GM21447 (cell line): ENCODE measurements around the gene USP17L11.
"Not testable (repeated sequence)": the region's sequence is repeated elsewhere in the genome, so short reads cannot be mapped to it uniquely, and the experiment has no call there.

Experiments
- ATAC-seq: cut with Tn5 transposase; IDR thresholded peaks from one replicate; pipeline ENCODE4 v1.9.1; 2021; ENCODE audit not compliant: unreplicated experiment

Gene USP17L11

DNA sequence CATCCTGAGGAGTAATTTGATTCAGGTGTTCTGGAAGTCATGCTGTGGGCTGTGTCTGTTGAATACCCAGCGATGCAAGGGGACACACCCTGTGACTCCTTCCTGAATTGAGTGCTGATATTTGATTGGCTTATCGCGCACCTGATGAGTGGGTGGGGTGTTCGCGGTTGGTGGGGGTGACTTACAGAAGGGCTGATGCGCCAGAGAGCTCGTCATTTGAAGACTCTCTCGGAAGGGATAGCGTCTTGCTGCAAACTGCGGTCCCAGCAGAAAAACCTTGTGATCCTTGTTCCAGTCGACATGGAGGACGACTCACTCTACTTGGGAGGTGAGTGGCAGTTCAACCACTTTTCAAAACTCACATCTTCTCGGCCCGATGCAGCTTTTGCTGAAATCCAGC is at the start of gene USP17L11:
Gene USP17L11 (plus strand): TSS at position 301 of the 400 bp plus-strand sequence. CDS start 0 bp downstream, at position 301.
- ATAC-seq: not testable (repeated sequence)

- ATAC-seq: not testable (repeated sequence)
These were observed 49.2 kb upstream of the USP17L11 start for GRCh38 chr4:9165990-9166389.

DNA sequence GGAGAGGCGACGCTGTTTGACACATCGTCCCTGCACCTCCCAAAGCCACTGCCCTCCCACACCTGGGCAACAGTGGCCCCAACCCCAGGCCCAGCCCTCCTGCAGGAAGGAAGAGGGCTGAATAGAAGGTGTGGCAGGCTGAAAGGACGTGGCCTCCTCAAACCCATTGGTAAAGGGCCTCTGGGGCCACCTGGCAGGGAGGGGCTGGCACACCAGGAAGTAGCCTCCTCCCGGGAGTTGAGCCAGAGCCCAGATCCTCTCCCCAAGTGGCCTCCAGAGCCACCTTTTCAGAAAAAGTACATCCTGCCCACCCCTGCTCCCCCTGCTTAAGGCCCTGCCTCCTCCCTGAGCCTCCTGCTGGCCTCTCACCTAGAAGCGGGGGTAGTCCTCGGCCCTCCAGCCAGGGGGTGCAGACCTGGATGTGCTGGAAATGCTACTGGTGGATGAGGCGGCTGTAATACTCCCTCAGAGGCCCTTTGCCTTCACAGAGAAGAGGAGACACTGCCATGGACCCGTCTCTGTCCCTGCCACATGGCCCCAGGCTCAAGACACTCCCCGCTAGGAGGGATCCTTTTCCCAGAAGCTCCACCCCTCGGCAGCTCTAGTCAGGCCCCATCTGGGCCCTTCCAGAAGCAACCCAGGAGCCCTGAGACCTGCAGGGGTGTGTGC is 45.3 kb upstream of the USP17L11 start, which contains the start of gene FAM90A26:
Gene FAM90A26 (plus strand): TSS at position 619 of the 669 bp plus-strand sequence. CDS start 2,764 bp downstream, outside the sequence.
- ATAC-seq: not testable (repeated sequence)

GRCh38 chr4:9210357-9210756 is 4.8 kb upstream of the USP17L11 start, which contains the start of gene USP17L10:
TSS of gene USP17L10 (plus strand) at chr4:9210657. CDS start at chr4:9210657, 0 bp downstream.
- not testable (repeated sequence) for ATAC-seq

GRCh38 chr4:9214701-9215100 is 504 bp upstream of the USP17L11 start:
- not testable (repeated sequence) for ATAC-seq

DNA sequence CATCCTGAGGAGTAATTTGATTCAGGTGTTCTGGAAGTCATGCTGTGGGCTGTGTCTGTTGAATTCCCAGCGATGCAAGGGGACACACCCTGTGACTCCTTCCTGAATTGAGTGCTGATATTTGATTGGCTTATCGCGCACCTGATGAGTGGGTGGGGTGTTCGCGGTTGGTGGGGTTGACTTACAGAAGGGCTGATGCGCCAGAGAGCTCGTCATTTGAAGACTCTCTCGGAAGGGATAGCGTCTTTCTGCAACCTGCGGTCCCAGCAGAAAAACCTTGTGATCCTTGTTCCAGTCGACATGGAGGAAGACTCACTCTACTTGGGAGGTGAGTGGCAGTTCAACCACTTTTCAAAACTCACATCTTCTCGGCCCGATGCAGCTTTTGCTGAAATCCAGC is 4.6 kb downstream of the USP17L11 start, which contains the start of gene USP17L12:
Gene USP17L12 (plus strand): TSS at position 301 of the 400 bp plus-strand sequence. CDS start 0 bp downstream, at position 301.
- not testable (repeated sequence) for ATAC-seq

DNA sequence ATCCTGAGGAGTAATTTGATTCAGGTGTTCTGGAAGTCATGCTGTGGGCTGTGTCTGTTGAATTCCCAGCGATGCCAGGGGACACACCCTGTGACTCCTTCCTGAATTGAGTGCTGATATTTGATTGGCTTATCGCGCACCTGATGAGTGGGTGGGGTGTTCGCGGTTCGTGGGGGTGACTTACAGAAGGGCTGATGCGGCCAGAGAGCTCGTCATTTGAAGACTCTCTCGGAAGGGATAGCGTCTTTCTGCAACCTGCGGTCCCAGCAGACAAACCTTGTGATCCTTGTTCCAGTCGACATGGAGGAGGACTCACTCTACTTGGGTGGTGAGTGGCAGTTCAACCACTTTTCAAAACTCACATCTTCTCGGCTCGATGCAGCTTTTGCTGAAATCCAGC is 9.4 kb downstream of the USP17L11 start, which contains the start of gene USP17L13:
Gene USP17L13 (plus strand): TSS at position 301 of the 400 bp plus-strand sequence. CDS start 0 bp downstream, at position 301.
- not testable (repeated sequence) for ATAC-seq

DNA sequence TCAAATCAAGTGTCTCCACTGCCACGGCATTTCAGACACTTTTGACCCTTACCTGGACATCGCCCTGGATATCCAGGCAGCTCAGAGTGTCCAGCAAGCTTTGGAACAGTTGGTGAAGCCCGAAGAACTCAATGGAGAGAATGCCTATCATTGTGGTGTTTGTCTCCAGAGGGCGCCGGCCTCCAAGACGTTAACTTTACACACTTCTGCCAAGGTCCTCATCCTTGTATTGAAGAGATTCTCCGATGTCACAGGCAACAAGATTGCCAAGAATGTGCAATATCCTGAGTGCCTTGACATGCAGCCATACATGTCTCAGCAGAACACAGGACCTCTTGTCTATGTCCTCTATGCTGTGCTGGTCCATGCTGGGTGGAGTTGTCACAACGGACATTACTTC is 15.0 kb downstream of the USP17L11 start:
- not testable (repeated sequence) for ATAC-seq

- ATAC-seq: not testable (repeated sequence)
These were observed 18.9 kb downstream of the USP17L11 start, which contains the start of gene USP17L15 for GRCh38 chr4:9234085-9234484. TSS of gene USP17L15 (plus strand) at chr4:9234385. CDS start at chr4:9234385, 0 bp downstream.

- ATAC-seq: not testable (repeated sequence)
These were observed 23.3 kb downstream of the USP17L11 start for GRCh38 chr4:9238461-9238860.

DNA sequence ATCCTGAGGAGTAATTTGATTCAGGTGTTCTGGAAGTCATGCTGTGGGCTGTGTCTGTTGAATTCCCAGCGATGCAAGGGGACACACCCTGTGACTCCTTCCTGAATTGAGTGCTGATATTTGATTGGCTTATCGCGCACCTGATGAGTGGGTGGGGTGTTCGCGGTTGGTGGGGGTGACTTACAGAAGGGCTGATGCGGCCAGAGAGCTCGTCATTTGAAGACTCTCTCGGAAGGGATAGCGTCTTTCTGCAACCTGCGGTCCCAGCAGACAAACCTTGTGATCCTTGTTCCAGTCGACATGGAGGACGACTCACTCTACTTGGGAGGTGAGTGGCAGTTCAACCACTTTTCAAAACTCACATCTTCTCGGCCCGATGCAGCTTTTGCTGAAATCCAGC is 28.4 kb downstream of the USP17L11 start, which contains the start of gene USP17L17:
Gene USP17L17 (plus strand): TSS at position 301 of the 400 bp plus-strand sequence. CDS start 0 bp downstream, at position 301.
- ATAC-seq: not testable (repeated sequence)

GRCh38 chr4:9247953-9248680 is 32.9 kb downstream of the USP17L11 start, which contains the start of gene USP17L18:
TSS of gene USP17L18 (plus strand) at chr4:9248630. CDS start at chr4:9248630, 0 bp downstream.
- not testable (repeated sequence) for ATAC-seq

- ATAC-seq: not testable (repeated sequence)
These were observed 37.9 kb downstream of the USP17L11 start, which contains the start of gene USP17L19 for GRCh38 chr4:9253078-9253477. TSS of gene USP17L19 (plus strand) at chr4:9253378. CDS start at chr4:9253378, 0 bp downstream.

- not testable (repeated sequence) for ATAC-seq
These were observed 42.6 kb downstream of the USP17L11 start, which contains the start of gene USP17L20 for GRCh38 chr4:9257824-9258223. TSS of gene USP17L20 (plus strand) at chr4:9258124. CDS start at chr4:9258124, 0 bp downstream.

DNA sequence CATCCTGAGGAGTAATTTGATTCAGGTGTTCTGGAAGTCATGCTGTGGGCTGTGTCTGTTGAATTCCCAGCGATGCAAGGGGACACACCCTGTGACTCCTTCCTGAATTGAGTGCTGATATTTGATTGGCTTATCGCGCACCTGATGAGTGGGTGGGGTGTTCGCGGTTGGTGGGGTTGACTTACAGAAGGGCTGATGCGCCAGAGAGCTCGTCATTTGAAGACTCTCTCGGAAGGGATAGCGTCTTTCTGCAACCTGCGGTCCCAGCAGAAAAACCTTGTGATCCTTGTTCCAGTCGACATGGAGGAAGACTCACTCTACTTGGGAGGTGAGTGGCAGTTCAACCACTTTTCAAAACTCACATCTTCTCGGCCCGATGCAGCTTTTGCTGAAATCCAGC is 47.4 kb downstream of the USP17L11 start, which contains the start of gene USP17L21:
Gene USP17L21 (plus strand): TSS at position 301 of the 400 bp plus-strand sequence. CDS start 0 bp downstream, at position 301.
- not testable (repeated sequence) for ATAC-seq
